GM19467 (cell line): ENCODE results near the gene ERVV-1.
"Not testable (repeated sequence)": the region's sequence is repeated elsewhere in the genome, so short reads cannot be mapped to it uniquely, and the experiment has no call there.

Experiments
- ATAC-seq: cut with Tn5 transposase; IDR thresholded peaks from one replicate; pipeline ENCODE4 v1.9.1; 2021; ENCODE audit warnings: mild to moderate bottlenecking, moderate library complexity; ENCODE audit not compliant: unreplicated experiment

Gene ERVV-1, protein sequence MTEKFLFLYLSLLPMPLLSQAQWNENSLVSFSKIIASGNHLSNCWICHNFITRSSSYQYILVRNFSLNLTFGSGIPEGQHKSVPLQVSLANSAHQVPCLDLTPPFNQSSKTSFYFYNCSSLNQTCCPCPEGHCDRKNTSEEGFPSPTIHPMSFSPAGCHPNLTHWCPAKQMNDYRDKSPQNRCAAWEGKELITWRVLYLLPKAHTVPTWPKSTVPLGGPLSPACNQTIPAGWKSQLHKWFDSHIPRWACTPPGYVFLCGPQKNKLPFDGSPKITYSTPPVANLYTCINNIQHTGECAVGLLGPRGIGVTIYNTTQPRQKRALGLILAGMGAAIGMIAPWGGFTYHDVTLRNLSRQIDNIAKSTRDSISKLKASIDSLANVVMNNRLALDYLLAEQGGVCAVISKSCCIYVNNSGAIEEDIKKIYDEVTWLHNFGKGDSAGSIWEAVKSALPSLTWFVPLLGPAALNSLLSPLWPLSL

DNA sequence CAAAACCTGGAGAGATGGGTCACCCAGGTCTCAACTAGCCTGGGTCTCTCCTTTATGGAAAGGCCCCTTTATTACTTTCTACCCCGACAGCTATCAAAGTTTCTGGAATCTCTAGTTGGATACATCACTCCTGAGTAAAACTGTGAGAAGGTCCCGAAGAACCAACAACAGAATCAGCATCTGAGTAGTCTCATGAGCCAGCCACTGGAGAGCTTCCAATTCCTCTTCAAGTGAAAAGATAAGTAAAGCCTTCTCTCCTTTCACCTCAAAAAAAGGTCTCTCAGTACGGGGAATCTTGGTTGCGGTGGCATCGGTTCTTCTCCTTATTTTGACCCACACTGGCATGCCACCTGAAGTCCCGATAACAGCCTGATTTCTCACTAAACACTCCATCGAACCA is at the start of gene ERVV-1:
ERVV-1 (plus strand) TSS at position 301 of the 400 bp plus-strand sequence. CDS start 170 bp downstream, outside the sequence.
- no peak for ATAC-seq

DNA sequence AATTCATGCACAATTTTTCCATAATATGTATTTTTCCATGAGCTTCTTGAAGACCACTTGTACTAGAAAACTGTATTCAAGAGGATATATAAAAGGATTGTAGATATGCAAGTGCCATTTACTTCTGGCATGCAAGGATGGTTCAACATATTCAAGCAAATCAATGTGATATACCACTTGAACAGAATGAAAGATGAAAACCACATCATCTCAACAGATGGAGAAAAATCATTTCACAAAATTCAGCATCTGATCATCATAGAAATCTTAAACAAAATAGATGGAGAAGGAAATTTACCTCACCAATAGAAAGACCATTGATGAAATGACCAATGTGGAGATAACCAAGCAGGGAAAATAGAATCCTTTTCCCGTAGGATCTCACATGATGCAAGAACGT is 45.9 kb upstream of the ERVV-1 start:
- ATAC-seq, result no peak

DNA sequence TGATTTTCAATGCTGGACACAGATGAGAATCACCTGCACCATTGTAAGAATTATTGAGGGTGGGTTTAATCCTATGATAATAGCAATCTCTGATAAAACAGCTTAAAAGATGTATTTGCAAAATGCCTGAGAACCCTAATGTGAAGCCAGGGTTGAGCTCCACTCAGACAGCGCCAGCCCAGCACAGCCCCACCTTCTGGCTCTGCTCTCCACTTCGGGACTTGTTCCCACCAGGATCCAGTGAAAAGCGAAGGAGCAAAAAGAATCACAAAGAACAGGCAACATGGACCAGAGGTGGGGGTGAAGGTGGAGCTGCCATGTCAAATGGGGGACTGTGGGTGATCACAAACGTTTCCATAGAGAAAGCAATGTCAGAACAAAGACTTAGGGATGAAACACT is 32.4 kb upstream of the ERVV-1 start:
- ATAC-seq, result no peak

DNA sequence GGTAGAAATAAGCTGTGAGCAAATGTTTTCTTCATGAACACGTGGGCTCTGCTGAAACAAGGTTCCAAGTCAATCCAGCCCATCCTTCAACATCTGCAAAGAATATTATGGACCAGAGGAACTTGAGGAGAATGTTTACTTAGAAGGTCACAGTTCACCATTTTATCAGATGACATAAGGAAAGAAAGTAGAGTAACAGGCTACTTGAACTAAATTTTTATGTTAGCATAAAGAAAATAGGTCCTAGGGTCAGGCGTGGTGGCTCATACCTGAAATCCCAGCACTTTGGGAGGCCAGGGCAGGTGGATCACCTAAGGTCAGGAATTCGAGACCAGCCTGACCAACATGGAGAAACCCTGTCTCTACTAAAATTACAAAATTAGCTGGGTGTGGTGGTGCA is 30.6 kb upstream of the ERVV-1 start:
- not testable (repeated sequence) for ATAC-seq

DNA sequence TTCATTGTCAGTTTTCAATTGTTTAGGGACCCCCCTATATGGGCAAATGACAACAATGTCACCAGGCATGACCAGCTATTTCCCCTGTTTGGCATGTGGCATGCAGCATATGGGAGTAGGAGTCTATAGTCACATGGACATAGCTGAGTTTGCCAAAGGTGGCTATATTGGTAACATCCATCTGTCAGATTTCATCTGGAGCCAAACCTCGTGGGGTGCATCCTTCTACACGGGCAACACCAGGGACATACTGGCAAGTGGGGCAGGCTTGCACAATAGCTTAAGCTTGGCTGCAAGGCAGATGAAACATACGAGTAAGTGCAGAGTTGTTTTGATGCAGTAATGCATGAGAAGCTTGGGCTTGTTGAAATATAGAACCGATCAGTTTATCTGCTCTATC is 26.5 kb upstream of the ERVV-1 start:
- no peak for ATAC-seq

DNA sequence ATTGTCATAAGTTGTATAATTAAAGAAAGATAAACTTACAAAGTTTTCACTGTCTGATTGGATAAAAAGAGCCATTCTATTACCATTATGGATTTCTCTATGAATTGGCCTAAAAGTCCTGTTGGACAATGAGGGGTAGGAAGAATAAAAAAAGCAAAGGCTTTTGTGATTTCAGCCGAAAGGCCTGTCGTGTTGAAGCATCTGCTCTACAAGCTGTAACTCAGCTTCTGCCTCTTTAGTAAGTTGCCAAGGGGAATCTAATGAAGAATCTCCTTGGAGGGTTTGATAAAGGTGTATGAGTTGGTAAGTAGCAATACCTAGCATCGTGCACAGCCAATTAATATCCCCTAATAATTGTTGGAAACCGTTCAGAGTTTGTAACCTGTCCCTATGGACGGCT is 25.2 kb upstream of the ERVV-1 start:
- no peak for ATAC-seq

DNA sequence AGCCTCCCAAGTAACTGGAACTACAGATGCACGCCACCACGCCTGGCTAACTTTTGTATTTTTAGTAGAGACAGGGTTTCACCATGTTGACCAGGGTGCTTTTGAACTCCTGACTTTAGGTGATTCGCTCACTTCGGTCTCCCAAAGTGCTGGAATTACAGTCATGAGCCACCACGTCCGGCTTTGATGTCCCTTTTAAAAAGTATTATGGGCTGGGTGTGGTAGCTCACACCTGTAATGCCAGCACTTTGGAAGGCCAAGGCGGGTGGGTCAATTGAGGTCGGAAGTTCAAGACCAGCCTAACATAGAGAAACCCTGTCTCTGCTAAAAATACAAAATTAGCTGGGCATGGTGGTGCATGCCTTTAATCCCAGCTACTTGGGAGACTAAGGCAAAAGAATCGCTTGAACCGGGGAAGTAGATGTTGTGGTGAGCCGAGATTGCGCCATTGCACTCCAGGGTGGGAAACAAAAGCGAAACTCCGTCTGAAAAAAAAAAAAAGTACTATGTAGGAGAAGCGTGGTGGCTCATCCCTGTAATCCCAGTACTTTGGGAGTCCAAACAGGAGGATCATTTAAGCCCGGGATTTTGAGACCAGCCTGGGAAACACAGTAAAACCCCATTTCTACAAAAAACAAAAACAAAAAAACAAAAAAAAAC is 22.8 kb upstream of the ERVV-1 start:
- ATAC-seq, result no peak

DNA sequence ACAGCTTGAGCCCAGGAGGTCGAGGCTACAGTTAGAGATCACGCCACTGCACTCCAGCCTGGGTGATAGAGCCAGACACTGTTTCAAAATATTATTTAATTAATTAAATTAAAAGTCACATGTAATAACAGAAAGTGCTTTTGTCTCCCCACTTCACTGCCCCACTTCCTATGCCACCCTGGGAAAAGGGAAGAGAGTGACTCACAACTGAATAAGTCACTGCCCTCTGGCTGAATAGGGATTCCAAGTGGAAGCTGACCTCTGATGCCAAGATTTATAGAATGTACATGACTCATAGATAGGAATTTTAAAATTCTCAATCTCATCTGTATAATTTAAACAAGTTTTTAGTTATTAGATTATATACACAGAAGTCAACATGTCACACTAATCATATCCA is 22.2 kb upstream of the ERVV-1 start:
- ATAC-seq, result no peak

DNA sequence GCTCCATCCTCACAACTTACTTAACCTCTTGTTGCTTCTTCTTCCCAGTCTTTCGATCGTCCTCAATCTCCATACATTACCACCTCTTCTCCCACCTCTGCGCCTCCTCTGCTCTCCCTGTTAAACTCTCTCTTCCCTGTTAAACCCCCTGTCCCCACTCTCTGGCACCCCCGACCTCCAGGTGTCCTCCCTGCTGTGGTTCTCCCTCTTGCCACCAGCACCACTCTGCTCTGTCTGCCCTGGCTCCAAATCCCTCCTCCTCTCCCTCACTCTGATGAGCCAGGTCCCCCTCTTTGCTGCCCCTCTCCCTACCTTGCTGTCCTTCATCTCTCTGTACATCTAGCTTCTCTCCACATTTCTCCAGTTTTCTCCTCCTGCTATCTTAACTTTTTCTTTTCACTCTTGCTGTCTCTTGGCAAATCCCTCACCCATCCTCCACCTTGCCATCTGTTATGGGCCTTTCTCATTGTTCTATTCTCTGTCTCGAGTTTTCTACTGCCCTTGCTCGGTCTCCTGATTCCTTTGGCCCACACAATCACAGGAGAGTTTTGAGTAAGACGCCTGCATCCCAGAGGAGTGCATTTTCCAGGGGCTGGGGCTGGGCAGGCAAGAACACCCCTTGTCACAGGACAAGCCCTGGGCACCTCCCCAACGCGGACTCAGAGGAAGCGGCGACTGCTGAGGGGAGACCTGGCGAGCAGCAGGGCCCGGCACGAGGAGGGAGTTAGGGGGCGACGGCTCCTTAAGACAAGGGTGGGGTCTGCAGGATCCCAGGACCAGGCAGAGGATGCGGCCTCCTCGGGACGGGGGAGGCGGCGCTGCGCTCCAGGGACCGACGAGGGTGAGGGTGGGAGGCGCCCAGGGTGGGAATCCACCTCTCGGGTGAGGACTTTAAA is 21.4 kb upstream of the ERVV-1 start:
- ATAC-seq, result no peak

DNA sequence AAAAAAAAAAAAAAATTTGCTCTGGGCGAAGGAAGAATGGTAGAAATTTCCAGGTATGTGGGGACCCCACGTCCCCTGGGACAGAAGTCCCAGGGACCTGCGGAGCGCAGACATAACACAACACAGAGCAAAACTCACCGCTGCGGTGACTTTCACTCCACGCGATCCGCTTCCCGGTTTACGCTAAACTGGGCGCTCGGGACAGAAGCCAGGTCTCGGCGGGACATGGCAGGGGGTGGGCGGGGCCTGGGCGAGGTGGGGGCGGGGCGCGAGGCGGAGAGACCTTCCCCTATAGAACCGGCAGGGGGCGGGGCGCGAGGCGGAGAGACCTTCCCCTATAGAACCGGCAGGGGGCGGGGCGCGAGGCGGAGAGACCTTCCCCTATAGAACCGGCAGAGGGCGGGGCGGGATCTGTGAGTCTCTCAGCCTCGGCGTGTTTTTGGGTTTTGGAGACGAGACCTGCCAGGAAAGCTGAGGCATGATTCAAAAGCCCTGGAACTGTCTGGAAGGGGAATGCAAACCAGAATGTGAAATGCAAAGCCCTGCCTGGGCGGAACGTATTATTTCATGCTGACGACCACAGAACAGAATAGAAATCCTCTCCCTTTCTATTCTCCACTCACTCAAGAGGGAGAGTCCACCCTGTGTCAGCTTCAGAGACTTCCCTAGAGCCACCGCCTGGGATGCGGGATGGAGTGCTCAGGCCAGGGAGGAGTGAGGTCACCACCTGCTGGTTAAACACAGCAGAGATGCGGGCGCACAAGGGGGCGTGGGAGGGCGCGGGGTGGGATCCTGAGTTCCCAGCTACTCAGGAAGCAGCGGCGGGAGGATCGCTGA is 20.2 kb upstream of the ERVV-1 start:
- no peak for ATAC-seq

DNA sequence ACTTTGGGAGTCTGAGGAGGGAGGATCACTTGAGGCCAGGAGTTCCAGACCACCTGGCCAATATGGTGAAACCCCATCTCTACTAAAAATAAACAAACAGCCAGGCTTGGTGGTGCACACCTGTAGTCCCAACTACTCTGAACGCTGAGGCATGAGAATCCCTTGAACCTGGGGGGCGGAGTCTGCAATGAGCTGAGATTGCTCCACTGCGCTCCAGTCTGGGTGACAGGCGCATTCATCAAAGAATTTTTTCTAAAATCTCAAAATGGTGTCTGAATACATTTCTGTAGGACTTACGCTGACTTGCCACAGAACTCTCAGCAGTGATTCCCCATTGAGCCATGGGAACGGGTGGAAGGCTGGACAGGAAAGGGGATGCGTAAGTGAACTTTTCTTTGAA is 18.0 kb upstream of the ERVV-1 start:
- ATAC-seq, result no peak

DNA sequence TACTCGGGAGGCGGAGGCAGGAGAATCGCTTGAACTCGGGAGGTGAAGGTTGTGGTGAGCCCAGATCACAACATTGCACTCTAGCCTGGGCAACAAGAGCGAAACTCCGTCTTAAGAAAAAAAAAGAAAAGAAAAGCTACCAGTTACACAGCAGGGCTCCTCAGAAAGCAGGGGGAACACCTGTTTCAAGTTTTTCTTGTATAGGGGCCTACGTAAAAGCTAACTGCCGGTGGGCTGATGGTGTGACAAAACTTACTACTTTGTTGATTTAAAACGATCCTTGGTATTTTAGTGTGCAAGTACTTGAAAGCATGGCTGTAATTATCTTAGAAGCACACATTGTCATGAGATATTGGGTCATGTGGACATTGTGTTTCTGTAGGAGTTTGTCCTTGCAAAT is 15.7 kb upstream of the ERVV-1 start:
- ATAC-seq, result no peak

DNA sequence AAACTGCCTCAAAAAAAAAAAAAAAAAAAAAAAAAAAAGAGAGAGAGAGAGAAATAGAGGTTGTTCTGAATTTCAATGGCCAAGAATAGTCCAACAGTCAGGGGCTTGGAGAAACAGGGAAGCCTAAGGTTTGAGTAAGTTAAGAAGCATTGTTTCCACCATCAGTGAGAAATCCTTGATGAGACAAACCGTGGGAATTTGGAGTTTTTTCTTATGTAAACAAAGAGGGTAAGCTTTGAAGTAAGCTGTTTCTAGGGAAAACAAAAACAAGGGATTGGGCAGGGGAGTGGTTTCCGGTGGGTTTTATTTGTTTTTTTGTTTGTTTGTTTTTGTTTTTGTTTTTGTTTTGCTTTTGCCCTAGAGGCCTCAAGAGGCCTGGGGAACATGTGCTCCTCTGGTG is 11.2 kb upstream of the ERVV-1 start:
- ATAC-seq, result no peak

DNA sequence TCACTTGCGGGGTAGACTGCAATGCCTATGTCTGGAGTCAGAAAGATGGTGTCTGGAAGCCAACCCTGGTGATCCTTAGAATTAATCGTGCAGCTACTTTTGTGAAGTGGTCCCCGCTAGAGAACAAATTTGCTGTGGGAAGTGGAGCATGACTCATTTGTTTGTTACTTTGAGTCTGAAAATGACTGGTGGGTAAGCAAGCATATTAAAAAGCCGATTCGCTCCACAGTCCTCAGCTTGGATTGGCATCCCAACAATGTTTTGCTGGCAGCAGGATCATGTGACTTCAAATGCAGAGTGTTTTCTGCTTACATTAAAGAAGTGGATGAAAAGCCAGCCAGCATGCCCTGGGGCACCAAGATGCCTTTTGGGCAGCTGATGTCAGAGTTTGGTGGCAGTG is 9.5 kb upstream of the ERVV-1 start:
- no peak for ATAC-seq

DNA sequence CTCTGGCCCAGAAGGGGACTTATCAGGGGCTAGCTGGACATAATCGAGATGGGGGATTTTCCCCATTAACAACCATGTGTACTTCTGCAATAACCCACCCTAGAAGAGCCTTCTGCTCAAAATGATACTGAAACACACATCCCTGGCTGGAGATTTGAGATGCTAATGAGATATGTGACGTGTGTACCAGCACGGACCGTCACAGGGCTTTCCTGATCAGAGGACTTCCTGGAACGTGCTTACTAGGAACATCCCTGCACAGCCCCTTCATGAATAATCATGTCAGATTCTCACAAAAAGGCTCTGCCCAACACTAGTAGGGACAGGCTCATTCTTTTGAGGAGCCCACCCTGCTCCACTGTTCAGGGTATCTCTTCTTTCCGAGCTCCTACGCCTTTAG is 6.5 kb upstream of the ERVV-1 start:
- ATAC-seq, result no peak

DNA sequence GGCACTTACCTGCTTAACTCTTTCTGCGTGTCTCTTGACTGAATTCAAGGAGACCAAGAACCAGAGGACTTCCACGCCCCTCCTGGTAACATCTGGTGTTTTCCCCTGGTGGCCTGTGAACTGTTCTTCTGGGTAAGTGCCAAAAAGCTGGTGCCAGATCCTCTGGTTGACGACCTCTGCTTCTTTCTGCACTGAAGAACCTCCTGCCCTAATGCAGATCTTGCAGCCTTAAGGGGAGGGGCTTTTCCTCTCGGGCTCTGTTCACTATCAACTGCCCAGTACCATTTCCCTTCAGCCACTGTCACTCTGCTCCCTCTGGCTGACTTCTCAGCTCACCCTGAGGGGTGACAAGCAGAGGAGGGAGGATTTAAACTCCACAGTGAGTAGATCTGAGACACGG is 6.1 kb upstream of the ERVV-1 start:
- ATAC-seq, result no peak

DNA sequence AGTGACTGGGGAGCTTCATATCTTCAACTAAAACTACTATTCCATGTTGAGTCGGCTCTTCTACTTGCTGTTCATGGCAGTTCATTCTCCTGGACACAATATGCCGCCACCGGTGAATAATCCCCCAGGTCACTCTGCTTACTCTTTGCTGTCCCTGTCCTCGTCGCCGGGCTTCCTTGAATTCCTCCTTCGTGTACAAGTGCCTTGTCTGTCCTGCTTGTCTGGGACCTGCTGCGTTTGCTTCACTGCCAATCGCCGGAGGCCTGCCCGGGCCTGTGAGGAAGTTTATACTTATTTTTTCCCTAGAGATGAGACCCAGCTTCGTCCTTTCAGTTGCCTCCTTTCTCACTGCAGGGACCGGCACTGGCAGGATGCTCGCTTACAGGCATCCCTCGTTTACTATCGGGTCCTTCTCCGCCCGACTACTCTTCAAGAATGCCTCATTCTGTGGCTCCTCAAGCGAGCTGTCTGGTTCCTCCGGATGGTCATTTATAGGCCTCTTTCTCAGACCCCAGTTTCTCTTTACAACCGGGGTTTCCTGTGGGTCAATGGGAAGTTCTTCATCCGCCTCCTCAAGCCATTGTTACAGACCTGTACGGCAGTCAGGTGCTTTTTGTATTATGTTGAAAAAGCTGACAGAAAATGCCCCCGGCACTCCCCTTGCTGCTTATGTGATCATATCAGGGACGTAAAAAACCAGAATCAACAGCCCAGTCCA is 5.5 kb upstream of the ERVV-1 start:
- ATAC-seq, result no peak

DNA sequence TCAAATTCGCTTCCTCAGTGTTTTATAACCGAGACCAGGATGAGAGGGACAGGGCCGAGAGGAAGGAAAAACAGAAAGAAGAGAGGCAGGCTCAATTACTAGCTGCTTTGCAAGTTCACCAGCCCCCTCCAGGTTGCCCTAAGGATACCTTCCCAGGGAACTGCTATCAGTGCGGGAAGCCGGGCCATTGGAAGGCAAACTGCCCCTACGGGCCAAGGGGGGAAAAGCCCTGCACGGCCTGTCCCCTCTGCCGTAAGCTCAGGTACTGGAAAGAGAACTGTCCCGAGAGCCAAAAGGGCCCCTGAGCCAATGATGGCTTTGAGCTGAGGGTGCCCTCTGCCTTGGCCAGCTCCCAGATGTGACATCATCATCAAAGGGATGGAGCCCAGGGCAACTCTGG is 3.2 kb upstream of the ERVV-1 start:
- ATAC-seq, result no peak

DNA sequence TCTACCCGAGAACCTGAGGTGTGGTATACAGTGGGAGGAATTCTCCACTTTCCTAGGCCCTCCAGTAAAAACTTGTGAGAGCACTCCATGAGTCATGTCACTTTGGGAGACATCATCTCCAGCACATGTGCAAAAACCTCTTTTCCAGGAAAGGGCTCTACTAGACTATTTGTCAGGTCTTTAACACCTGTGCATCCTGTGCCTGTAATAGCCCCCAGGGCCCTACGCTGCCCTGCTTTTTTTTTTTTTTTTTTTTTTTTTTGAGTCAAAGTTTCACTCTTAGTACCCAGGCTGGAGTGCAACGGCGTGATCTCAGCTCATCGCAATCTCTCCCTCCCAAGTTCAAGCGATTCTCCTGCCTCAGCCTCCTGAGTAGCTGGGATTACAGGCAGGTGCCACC is 1.7 kb upstream of the ERVV-1 start:
- no peak for ATAC-seq

DNA sequence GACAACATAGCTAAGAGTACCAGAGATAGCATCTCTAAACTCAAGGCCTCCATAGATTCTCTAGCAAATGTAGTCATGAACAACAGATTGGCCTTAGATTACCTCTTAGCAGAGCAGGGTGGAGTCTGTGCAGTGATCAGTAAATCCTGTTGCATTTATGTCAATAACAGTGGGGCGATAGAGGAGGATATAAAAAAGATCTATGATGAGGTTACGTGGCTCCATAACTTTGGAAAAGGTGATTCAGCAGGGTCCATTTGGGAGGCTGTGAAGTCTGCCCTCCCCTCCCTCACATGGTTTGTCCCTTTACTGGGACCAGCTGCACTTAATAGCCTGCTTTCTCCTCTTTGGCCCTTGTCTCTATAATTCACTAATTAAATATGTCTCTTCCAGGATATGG is 1.4 kb downstream of the ERVV-1 start:
- ATAC-seq, result no peak
